T-helper 1 cell treated with Interleukin-12 subunit alpha and Interleukin-12 subunit beta and Interleukin-4 antibody, amounts not matched to agents 30 μg/mL and 1 μg/mL, for 36 hours (primary cell): ENCODE data around the gene TMEM132A.

Source experiments
- H3K27ac Mint-ChIP-seq: one replicate; pipeline ENCODE4 v1.8.0; 2021; ENCODE audit warnings: mild to moderate bottlenecking, mixed read lengths
- H3K27me3 Mint-ChIP-seq: one replicate; pipeline ENCODE4 v1.8.0; 2021; ENCODE audit warnings: low read depth, mixed read lengths
- H3K36me3 Mint-ChIP-seq: one replicate; pipeline ENCODE4 v1.8.0; 2021; ENCODE audit warnings: low read depth, mixed read lengths
- H3K4me1 Mint-ChIP-seq: one replicate; pipeline ENCODE4 v1.8.0; 2021; ENCODE audit warnings: low read depth, mixed read lengths
- H3K4me3 Mint-ChIP-seq: one replicate; pipeline ENCODE4 v1.8.0; 2021; ENCODE audit warnings: mild to moderate bottlenecking, moderate library complexity, mixed read lengths
- H3K9me3 Mint-ChIP-seq: one replicate; pipeline ENCODE4 v1.8.0; 2021; ENCODE audit warnings: mixed read lengths

Gene TMEM132A

DNA sequence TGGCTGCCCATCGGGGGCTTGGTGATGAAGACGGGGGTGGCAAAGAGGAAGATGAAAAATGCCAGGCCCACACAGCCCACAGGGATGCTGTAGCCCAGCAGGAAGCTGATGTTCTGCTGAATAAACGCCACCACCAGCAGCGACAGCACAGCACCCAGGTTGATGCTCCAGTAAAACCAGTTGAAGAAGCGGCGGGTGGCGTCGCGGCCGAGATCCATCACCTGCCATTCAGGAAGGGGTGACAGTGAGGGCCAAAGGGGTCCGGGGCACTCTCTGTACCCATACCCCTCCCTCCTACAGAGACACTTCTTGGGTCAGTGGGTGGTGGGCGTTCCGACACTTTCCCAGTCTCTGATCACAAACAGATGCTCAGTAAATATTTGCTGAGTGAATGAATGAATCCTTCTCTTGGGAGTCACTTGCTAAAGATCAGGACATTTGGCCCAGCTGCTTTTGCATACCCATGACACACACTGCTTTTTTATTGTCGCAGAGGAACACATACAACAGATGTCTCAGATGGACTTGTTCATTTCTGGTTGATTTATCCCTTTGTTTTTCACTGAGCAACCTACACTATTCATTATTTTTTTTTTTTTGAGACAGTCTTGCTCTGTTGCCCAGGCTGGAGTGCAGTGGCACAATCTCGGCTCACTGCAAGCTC lies 22.5 kb downstream of the TMEM132A start:
- Mint-ChIP-seq H3K4me3 (no peak overlapping the region), H3K4me1 (peaks cover 7% of the 10 kb centered on the region), H3K27ac (no peak overlapping the region), H3K27me3 (peaks cover 24% of the 10 kb centered on the region), H3K9me3 (no peaks in the 10 kb centered on the region), H3K36me3 (no peaks in the 10 kb centered on the region)

DNA sequence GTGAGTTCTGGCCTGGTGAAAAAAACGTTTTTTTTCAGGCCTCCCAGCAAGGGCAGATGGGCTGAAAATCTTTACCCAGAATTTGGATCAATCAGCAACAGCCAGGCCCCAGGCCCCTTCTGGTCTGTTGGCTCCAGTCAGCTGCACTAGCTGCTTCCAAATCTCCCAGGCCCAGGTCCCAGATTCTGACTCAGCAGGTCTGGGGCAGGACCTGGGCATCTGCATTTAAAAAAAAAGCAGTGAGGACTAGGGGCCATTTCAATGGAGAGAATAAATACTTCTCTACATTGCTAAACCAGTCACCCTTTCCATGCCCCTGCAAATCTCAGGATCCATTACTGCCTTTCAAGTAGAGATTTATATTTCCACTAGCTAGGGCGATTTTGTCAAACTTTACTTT lies 23.4 kb downstream of the TMEM132A start:
- Mint-ChIP-seq H3K27ac (no peak overlapping the region), H3K4me1 (peaks cover 16% of the 10 kb centered on the region), H3K9me3 (no peaks in the 10 kb centered on the region), H3K27me3 (peaks cover 34% of the 10 kb centered on the region), H3K36me3 (no peaks in the 10 kb centered on the region), H3K4me3 (no peak overlapping the region)

DNA sequence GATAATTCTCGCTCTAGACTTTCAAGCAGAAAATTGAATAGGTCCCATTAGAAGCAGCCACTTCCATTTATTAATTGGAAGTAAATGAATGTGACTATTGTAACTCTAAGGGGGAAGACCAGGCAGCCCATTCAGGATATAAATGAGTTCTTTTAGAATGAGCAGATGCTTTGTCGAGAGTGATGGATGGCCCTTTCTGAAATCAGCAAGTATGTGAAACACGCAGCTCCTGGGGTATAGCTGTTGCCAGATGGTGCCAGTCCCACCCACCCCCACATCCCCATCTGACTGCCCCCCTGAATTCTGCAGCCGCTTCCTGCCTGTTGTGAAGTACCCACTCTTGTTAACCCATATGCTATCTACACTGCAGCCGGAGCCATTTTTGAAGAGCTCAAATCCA lies 24.0 kb downstream of the TMEM132A start:
- H3K27me3 Mint-ChIP-seq, result peaks cover 38% of the 10 kb centered on the region
- H3K36me3 Mint-ChIP-seq, result no peaks in the 10 kb centered on the region
- H3K9me3 Mint-ChIP-seq, result no peaks in the 10 kb centered on the region
- no peak overlapping the region for H3K4me3 Mint-ChIP-seq
- H3K27ac Mint-ChIP-seq, result no peak overlapping the region
- H3K4me1 Mint-ChIP-seq, result peaks cover 19% of the 10 kb centered on the region

DNA sequence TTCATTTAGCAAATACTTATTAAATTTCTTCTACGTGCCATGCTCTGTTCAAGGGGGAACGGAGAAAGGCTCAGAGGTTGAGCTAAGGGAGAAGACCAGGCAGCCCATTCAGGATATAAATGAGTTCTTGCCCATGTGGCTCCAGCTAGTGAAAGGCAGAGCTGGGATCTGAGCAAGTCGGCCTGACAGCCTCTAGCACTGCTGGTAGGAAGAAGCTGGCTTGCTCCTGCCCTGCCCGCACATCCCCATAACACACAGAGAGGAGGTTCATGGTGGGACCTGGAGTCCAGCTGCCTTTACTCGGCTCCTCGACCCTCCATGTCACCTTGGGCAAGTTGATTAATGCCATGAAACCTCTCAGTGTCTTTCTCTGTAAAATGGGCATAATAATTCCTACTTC lies 25.8 kb downstream of the TMEM132A start:
- Mint-ChIP-seq H3K4me1 (peaks cover 19% of the 10 kb centered on the region), H3K27ac (no peak overlapping the region), H3K9me3 (no peaks in the 10 kb centered on the region), H3K36me3 (no peaks in the 10 kb centered on the region), H3K27me3 (peaks cover 37% of the 10 kb centered on the region), H3K4me3 (no peak overlapping the region)

DNA sequence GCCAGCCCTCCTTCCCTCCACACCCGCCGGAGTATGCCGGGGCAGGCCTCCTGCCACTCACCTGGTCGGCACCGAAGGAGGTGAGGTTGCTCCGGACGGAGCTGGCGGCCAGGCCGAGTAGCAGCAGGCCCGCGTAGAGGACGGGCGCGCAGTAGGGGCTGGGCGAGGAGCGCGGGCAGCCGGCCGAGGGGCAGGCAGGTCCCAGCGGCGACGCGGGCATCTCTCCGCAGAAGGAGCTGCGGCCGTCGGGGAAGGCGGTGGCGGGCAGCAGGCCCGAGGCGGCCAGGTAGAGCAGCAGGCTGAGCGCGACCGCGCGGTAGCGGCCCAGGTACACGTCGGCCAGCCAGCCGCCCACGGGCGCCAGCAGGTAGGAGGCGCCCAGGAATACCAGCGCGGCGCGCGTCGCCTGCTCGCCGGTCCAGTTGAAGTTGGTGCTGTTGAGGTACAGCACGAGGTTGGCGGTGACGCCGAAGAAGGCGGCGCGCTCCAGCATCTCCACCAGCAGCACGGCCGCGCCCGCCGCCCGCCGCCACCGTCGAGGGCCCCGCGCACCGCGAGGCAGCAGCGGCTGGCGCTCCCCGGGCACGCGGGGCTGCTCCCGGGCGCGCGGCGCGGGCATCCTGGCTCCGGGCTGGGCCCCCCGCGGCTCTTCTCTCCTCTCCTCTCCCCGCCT lies 26.8 kb downstream of the TMEM132A start:
- H3K4me3 Mint-ChIP-seq, result no peak overlapping the region
- peaks cover 34% of the 10 kb centered on the region for H3K27me3 Mint-ChIP-seq
- no peak overlapping the region for H3K27ac Mint-ChIP-seq
- H3K9me3 Mint-ChIP-seq, result no peaks in the 10 kb centered on the region
- no peaks in the 10 kb centered on the region for H3K36me3 Mint-ChIP-seq
- peaks cover 19% of the 10 kb centered on the region for H3K4me1 Mint-ChIP-seq

DNA sequence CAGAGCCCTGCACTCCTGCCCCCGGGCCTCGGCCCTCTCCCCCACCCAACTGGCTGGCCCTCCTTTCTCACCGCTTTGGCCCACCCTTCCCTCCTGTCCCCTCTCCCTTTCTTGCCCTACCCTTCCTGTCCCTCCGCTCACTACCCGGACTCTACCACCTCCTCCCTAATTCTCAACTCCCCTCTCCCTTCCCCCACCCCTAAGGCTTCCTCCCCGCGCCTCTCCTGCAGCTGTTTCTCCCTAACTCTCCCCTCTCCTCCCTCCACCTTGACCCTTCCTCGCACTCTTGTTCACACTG lies 27.3 kb downstream of the TMEM132A start:
- Mint-ChIP-seq H3K9me3 (no peaks in the 10 kb centered on the region), H3K4me3 (peak overlapping the region; percentile 76), H3K4me1 (peaks cover 19% of the 10 kb centered on the region), H3K27ac (peak overlapping the region; percentile 49), H3K36me3 (no peaks in the 10 kb centered on the region), H3K27me3 (peaks cover 34% of the 10 kb centered on the region)

DNA sequence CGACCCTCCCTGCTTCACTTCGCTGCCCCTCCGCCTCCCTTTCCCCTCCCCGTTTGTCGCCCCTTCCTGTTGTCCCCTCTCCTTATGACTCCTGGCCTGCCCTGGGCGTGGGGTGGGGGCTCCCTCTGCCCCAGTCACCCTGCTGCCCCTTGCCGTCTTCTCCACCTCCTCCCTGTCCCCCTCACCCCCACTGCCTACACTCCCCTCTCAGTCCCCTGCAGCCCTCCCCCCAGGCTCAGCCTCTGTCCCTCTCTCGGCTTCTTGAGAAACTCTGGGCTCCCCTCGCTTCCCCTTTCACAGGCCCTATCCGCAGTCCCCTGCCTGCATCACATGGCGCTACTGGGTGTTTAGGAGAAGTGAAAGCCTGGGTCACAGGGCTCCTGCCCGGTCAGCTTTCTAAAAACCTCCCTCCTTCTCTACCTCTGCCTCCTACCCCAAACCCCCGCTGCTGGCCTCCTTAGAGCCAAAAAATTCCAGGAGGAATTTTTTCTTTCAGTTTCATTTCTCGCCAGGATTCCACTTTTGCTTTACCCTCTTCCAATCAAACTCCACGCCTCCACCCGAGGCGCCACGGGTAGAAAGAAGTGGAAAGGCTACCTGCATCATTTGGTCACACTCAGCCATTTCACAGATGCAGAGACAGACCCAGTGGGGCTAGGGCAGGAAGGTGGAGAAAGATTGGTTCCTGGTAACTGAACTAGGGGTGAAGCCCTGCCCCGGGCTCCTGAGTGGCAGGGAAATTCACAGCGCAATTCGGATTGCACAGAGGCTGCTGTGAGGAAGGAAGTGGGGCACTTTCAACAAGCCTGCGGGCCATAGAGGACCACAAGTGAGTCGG lies 27.9 kb downstream of the TMEM132A start, which contains the start of gene SLC15A3:
Gene SLC15A3, minus strand, starts transcription at position 273 of the 838 bp plus-strand sequence. CDS start 625 bp downstream, outside the sequence.
- Mint-ChIP-seq H3K27ac (peak within 1 kb of the TSS; percentile 49), H3K4me3 (peak within 1 kb of the TSS; percentile 76), H3K27me3 (peaks cover 37% of the 10 kb centered on the region), H3K36me3 (no peaks in the 10 kb centered on the region), H3K9me3 (no peaks in the 10 kb centered on the region), H3K4me1 (peaks cover 19% of the 10 kb centered on the region)

DNA sequence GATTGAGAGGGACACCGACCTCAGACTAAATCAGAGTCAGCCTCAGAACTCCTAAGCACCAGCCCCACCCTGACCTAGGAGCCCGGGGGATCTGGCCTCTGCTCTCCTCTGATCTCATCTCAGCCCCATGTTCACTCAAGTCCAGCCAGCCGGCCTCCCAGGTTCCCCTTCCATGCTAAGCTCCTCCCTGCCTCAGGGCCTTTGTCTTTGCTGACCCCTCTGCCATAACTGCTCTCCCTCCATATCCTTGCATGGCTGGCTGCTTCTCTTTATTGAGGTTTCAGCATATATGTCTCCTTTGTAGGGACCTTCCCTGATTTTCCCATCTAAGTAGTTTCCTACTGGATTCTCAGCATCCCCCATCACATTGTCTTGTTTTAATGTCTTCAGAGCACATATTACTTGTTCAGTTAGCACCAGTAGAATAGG lies 28.5 kb downstream of the TMEM132A start:
- H3K4me3 Mint-ChIP-seq, result peak overlapping the region; percentile 76
- H3K36me3 Mint-ChIP-seq, result no peaks in the 10 kb centered on the region
- H3K9me3 Mint-ChIP-seq, result no peaks in the 10 kb centered on the region
- peaks cover 41% of the 10 kb centered on the region for H3K27me3 Mint-ChIP-seq
- no peak overlapping the region for H3K27ac Mint-ChIP-seq
- peaks cover 19% of the 10 kb centered on the region for H3K4me1 Mint-ChIP-seq

DNA sequence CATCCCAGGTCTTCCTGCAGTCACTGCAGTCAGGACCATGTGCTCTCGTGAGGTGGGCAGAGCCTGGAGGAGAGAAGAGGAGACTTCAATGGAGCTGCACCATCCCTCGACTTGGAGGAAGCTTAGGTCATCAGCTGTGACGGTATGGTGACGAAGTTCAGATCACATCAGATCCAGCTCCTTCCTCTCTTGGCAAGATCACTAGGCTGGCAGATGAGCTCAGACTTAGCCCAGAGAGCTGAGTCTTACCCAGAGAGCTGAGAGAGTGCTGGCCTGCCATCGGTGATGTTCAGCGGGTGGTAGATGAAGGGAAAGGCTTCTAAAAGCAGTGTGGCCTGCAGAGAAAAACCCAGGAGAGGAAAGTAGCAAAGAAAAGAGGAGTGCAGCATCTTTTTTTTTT lies 29.5 kb downstream of the TMEM132A start:
- Mint-ChIP-seq H3K4me3 (no peak overlapping the region), H3K27ac (no peak overlapping the region), H3K36me3 (no peaks in the 10 kb centered on the region), H3K27me3 (peaks cover 44% of the 10 kb centered on the region), H3K4me1 (peaks cover 19% of the 10 kb centered on the region), H3K9me3 (no peaks in the 10 kb centered on the region)

DNA sequence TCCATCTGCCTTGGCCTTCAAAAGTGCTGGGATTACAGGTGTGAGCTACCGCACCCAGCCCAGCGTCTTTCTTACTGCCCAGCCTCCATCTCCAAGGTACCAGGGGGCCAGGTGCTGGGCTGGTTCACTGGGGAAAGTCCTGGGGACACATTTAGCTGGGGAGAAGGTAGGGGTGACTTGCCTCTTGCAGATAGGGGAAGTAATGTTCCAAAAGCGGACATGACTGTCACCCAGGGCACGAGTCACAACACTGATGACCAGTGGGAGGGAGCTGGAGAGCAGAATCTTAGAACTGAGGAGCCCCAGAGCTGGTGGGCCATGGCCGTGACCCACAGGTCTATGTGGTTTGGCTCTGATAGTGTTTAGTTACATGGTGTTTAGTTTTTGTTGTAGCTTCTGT lies 30.2 kb downstream of the TMEM132A start:
- no peak overlapping the region for H3K27ac Mint-ChIP-seq
- no peaks in the 10 kb centered on the region for H3K9me3 Mint-ChIP-seq
- H3K36me3 Mint-ChIP-seq, result no peaks in the 10 kb centered on the region
- no peak overlapping the region for H3K4me3 Mint-ChIP-seq
- peaks cover 18% of the 10 kb centered on the region for H3K4me1 Mint-ChIP-seq
- H3K27me3 Mint-ChIP-seq, result peaks cover 38% of the 10 kb centered on the region

DNA sequence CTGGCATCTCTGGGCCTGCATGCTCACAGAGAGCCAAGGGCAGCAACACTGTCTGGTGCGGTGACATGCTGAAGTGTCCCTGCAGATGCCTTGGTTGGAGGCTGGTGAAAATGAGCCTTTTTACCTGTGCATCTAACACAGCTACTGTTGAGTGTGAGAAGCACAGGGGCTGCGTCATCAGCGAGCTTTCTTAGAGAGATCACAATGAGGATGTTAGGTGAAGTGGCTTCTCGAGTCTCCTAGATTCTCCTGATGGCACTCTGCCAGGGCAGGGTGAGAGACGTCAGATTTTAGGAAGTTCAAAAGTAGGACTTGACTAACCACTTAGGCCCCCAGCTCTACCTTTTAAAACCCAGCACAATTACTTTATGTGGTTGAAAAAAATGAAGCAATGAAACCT lies 31.3 kb downstream of the TMEM132A start:
- Mint-ChIP-seq H3K4me3 (no peak overlapping the region), H3K4me1 (peaks cover 15% of the 10 kb centered on the region), H3K27ac (no peak overlapping the region), H3K36me3 (no peaks in the 10 kb centered on the region), H3K27me3 (peaks cover 42% of the 10 kb centered on the region), H3K9me3 (no peaks in the 10 kb centered on the region)

DNA sequence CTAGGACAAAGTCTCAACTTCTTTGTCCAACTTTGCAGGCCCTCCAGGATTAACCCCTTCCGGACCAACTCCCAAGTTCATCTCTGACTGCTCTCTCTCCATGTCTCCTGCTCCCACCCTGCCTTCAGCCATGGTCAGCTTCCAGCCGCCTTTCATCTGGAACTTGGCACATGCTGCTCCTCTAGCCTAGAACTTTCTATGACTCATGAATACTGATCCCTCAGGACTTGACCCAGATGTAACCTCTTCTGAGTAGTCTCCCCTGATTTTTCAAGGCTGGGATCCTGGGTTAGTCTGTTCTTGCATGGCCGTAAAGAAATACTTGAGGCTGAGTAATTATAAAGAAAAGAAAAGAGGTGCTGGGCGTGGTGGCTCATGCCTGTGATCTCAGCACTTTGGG lies 32.9 kb downstream of the TMEM132A start:
- Mint-ChIP-seq H3K27me3 (peaks cover 45% of the 10 kb centered on the region), H3K4me1 (peaks cover 8% of the 10 kb centered on the region), H3K36me3 (no peaks in the 10 kb centered on the region), H3K27ac (no peak overlapping the region), H3K4me3 (no peak overlapping the region), H3K9me3 (no peaks in the 10 kb centered on the region)

DNA sequence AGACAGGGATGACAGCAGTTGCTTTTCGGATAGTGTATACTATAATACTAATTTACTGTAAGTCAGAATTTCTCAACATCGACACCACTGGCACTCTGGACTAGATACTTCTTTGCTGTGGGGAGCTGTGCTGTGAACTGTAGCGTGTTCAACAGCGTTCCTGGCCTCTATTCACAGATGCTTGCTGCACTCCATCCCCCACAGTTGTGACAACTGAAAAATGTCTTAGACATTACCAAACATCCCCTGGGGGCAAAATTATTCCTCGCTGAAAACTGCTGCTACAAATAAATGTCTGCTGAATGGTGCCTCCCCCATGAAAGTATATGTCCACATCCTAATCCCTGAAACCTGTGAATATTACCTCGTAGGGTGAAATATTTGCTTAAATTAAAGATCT lies 35.2 kb downstream of the TMEM132A start:
- no peaks in the 10 kb centered on the region for H3K4me1 Mint-ChIP-seq
- no peaks in the 10 kb centered on the region for H3K9me3 Mint-ChIP-seq
- peaks cover 40% of the 10 kb centered on the region for H3K27me3 Mint-ChIP-seq
- H3K27ac Mint-ChIP-seq, result no peak overlapping the region
- H3K4me3 Mint-ChIP-seq, result no peak overlapping the region
- H3K36me3 Mint-ChIP-seq, result no peaks in the 10 kb centered on the region

DNA sequence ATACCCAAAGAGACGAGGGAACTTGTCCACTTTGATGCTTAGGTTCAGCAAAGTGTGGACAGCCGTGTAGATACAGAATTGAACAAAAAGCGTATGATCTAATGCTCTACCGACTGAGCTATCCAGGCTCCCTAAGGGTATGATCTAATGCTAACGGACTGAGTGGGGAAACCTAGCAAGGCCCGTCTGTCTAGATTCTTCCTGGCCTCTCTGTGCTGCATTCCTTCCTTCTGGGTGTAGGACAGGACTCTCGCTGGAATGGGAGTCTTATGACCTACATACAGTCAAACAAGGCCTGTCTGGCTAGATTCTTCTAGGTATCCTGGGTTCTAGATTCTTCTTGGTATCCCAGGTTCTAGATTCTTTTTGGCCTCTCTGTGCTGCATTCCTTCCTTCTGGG lies 36.1 kb downstream of the TMEM132A start:
- Mint-ChIP-seq H3K36me3 (no peaks in the 10 kb centered on the region), H3K9me3 (no peaks in the 10 kb centered on the region), H3K4me3 (no peak overlapping the region), H3K27ac (no peak overlapping the region), H3K27me3 (peaks cover 41% of the 10 kb centered on the region), H3K4me1 (no peaks in the 10 kb centered on the region)

DNA sequence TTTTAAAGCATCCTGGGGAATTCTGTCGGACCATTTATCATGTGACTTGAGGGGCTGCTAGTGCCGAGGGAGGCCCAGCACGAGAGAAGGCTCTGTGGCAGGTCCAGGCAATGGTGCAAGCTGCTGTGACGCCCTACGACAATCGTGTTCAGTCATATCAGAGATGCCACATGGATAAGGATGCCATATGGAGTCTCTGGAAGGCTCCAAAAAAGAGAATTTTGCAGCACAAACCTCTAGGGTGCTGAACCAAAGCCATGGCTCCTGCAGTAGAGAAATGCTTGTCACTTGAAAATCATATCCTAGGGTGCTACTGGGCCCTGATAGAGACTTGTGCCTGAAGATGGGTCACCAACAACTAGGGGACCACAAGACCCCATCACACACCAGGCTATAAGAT lies 40.5 kb downstream of the TMEM132A start:
- no peaks in the 10 kb centered on the region for H3K9me3 Mint-ChIP-seq
- no peak overlapping the region for H3K4me3 Mint-ChIP-seq
- peaks cover 2% of the 10 kb centered on the region for H3K36me3 Mint-ChIP-seq
- H3K4me1 Mint-ChIP-seq, result peaks cover 4% of the 10 kb centered on the region
- H3K27ac Mint-ChIP-seq, result no peak overlapping the region
- peaks cover 36% of the 10 kb centered on the region for H3K27me3 Mint-ChIP-seq
